Neural progenitor cell (in vitro differentiated cells): ENCODE measurements around the gene PPARG.

ENCODE experiments used
- EZH2 ChIP-seq: fragments of 200-600 bp; sonication (generic); IDR thresholded peaks from 2 replicates; pipeline ENCODE4 v1.6.1; 2017; ENCODE audit warnings: antibody characterized with exemption, mild to moderate bottlenecking, moderate library complexity
- EZH2phosphoT487 ChIP-seq: fragments of 200-600 bp; sonication (generic); IDR thresholded peaks from 2 replicates; pipeline ENCODE4 v1.6.1; 2017; ENCODE audit warnings: antibody characterized with exemption
- TF ChIP-seq, protein P1 (sequence below): fragments of 200-600 bp; sonication (generic); IDR thresholded peaks from 2 replicates; pipeline ENCODE4 v1.5.1; 2017; ENCODE audit warnings: antibody characterized with exemption, mild to moderate bottlenecking

GRCh38 chr3:12451960-12452359, 163.1 kb downstream of the PPARG start:
- TF ChIP-seq, protein P1, sequence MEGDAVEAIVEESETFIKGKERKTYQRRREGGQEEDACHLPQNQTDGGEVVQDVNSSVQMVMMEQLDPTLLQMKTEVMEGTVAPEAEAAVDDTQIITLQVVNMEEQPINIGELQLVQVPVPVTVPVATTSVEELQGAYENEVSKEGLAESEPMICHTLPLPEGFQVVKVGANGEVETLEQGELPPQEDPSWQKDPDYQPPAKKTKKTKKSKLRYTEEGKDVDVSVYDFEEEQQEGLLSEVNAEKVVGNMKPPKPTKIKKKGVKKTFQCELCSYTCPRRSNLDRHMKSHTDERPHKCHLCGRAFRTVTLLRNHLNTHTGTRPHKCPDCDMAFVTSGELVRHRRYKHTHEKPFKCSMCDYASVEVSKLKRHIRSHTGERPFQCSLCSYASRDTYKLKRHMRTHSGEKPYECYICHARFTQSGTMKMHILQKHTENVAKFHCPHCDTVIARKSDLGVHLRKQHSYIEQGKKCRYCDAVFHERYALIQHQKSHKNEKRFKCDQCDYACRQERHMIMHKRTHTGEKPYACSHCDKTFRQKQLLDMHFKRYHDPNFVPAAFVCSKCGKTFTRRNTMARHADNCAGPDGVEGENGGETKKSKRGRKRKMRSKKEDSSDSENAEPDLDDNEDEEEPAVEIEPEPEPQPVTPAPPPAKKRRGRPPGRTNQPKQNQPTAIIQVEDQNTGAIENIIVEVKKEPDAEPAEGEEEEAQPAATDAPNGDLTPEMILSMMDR = no peak
- TF ChIP-seq EZH2 = no peak
- TF ChIP-seq EZH2phosphoT487 = no peak
